ENCODE measurements around the gene TLCD3B.
A peak's percentile ranks its signal among the peaks of the same experiment; 100 is the strongest.

The TLCD3B gene

GRCh38 chr16:30030841-30031413, at the start of gene TLCD3B:
Gene TLCD3B (minus strand): TSS chr16:30031271. CDS start chr16:30030527, 744 bp downstream.
- DNase-seq: no peak

- no peak for DNase-seq
These were observed 48.4 kb upstream of the TLCD3B start for GRCh38 chr16:30079480-30079879.

- DNase-seq: no peak
These were observed 47.7 kb upstream of the TLCD3B start for GRCh38 chr16:30078744-30079143.

- no peak for DNase-seq
These were observed 46.6 kb upstream of the TLCD3B start for GRCh38 chr16:30077656-30078055.

- no peak for DNase-seq
These were observed 45.3 kb upstream of the TLCD3B start for GRCh38 chr16:30076276-30076791.

GRCh38 chr16:30075503-30076275, 44.6 kb upstream of the TLCD3B start, which contains the start of gene PPP4C:
Gene PPP4C (plus strand): TSS chr16:30075994. CDS start chr16:30076378, 384 bp downstream.
- DNase-seq: peak; percentile 53

- DNase-seq: no peak
These were observed 39.4 kb upstream of the TLCD3B start for GRCh38 chr16:30070490-30070889.

- no peak for DNase-seq
These were observed 38.8 kb upstream of the TLCD3B start for GRCh38 chr16:30069611-30070462.

GRCh38 chr16:30068750-30069610, 37.9 kb upstream of the TLCD3B start:
- no peak for DNase-seq

- DNase-seq: no peak
These were observed 37.3 kb upstream of the TLCD3B start for GRCh38 chr16:30068333-30068732.

- DNase-seq: no peak
These were observed 36.5 kb upstream of the TLCD3B start for GRCh38 chr16:30067584-30067916.

GRCh38 chr16:30066761-30067583, 35.9 kb upstream of the TLCD3B start:
- DNase-seq: no peak

- no peak for DNase-seq
These were observed 35.1 kb upstream of the TLCD3B start for GRCh38 chr16:30065943-30066760.

GRCh38 chr16:30065102-30065942, 34.3 kb upstream of the TLCD3B start, which contains the start of gene ALDOA:
Gene ALDOA (plus strand): TSS chr16:30065760. CDS start chr16:30066898, 1,138 bp downstream.
- peak; percentile 89 for DNase-seq

- no peak for DNase-seq
These were observed 33.6 kb upstream of the TLCD3B start for GRCh38 chr16:30064729-30065101.

GRCh38 chr16:30063893-30064728, 33.0 kb upstream of the TLCD3B start:
- DNase-seq: no peak

GRCh38 chr16:30063278-30063892, 32.3 kb upstream of the TLCD3B start:
- no peak for DNase-seq

Measured in NCI-H1048 (cell line).